ENCODE results near the gene ATP6AP1. TPM values are rescaled to one million over a fixed set of nuclear protein-coding genes. Genes with fewer than 3 reads are reported as not detected.
A peak's percentile ranks its signal among the peaks of the same experiment; 100 is the strongest.
"Not testable (repeated sequence)": the region's sequence is repeated elsewhere in the genome, so short reads cannot be mapped to it uniquely, and the experiment has no call there.

Gene ATP6AP1
- polyA plus RNA-seq (ENCODE audit: insufficient read length): 140 TPM
- long read RNA-seq, donor 1, transcript ATP6AP1-201 (10 exons, 2,099 nt): major isoform, 75 of 183 reads
- long read RNA-seq, donor 1, partial matches to known transcripts: 107 of 183 reads
- long read RNA-seq, donor 1, other reads (novel, unspliced or antisense): 0 of 183 reads
- long read RNA-seq, donor 2, transcript ATP6AP1-201 (10 exons, 2,099 nt): major isoform, 50 of 64 reads
- long read RNA-seq, donor 2, partial matches to known transcripts: 13 of 64 reads
- long read RNA-seq, donor 2, other reads (novel, unspliced or antisense): 0 of 64 reads
- long read RNA-seq, donor 3, transcript ATP6AP1-201 (10 exons, 2,099 nt): major isoform, 46 of 91 reads
- long read RNA-seq, donor 3, partial matches to known transcripts: 45 of 91 reads
- long read RNA-seq, donor 3, other reads (novel, unspliced or antisense): 0 of 91 reads
- long read RNA-seq, donor 4, partial matches to known transcripts: 13 of 13 reads
- long read RNA-seq, donor 4, other reads (novel, unspliced or antisense): 0 of 13 reads
- long read RNA-seq, donor 5, full-length matches to known transcripts: 81 of 86 reads
- long read RNA-seq, donor 5, partial matches to known transcripts: 5 of 86 reads
- long read RNA-seq, donor 5, other reads (novel, unspliced or antisense): 0 of 86 reads
- long read RNA-seq, donor 6, transcript ATP6AP1-201 (10 exons, 2,099 nt): major isoform, 48 of 65 reads
- long read RNA-seq, donor 6, partial matches to known transcripts: 17 of 65 reads
- long read RNA-seq, donor 6, other reads (novel, unspliced or antisense): 0 of 65 reads
- long read RNA-seq, donor 7, full-length matches to known transcripts: 96 of 144 reads
- long read RNA-seq, donor 7, partial matches to known transcripts: 48 of 144 reads
- long read RNA-seq, donor 7, other reads (novel, unspliced or antisense): 0 of 144 reads
- long read RNA-seq, donor 8, transcript ATP6AP1-201 (10 exons, 2,099 nt): major isoform, 20 of 59 reads
- long read RNA-seq, donor 8, partial matches to known transcripts: 28 of 59 reads
- long read RNA-seq, donor 8, other reads (novel, unspliced or antisense): 8 of 59 reads

DNA sequence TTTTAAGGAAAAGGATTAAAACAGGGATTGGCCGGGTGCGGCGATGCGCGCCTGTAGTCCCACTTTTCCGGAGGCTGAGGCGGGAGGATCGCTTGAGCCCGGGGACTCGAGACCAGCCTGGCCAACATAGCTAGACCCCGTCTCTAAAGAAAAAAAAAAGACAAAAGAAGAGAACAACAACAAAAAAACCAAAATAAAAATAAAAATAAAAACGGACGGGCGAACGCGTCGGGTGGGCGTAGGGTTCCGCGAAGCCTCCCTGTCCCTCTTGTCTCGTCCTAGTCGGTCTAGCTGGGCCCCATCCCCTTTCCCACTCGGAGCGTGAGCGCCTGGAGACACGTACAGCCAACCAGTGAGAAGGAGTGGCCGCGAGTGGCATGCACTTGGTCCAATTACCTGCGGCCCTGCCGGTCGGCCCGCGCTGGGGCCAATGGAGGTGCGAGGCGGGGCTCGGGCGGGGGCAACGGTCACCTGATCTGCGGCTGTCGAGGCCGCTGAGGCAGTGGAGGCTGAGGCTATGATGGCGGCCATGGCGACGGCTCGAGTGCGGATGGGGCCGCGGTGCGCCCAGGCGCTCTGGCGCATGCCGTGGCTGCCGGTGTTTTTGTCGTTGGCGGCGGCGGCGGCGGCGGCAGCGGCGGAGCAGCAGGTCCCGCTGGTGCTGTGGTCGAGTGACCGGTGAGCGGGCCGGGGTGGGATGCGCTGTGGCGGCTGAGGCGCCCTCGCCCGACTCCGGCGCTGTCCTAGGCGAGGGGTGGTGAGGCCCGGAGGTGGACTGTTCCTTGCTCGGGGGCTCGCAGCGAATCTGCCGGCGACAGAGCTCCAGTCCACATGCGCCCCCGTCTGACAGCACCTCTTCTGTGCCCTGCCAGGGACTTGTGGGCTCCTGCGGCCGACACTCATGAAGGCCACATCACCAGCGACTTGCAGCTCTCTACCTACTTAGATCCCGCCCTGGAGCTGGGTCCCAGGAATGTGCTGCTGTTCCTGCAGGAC, at the start of gene ATP6AP1:
Gene ATP6AP1, plus strand, starts transcription at position 502 of the 996 bp plus-strand sequence. Its CDS starts 16 bp downstream, at position 518.
- DNase-seq: peak; percentile 88

DNA sequence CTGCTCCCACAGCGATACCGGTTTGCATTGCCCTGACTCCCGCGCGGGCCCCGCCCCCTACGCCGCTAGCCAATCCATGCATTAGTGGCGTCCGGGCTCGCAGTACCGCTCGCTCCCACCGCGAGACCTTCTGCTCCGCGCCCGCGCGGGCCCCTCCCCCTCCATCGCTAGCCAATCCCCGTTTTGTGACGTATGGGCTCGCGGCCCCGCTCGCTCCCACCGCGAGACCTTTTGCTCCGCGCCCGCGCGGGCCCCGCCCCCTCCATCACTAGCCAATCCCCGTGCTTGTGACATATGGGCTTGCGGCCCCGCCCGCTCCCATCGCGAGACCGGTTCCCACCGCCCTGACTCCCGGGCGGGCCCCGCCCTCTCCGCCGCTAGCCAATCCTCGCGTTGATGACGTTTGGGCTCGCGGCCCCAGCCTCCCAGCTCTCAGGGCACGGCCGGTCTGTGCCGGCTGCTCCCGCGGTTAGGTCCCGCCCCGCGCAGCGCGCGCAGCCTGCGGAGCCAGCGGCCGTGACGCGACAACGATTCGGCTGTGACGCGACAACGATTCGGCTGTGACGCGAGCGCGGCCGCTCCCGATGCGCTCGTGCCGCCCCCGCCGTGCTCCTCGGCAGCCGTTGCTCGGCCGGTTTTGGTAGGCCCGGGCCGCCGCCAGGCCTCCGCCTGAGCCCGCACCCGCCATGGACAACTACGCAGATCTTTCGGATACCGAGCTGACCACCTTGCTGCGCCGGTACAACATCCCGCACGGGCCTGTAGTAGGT, 49.5 kb upstream of the ATP6AP1 start, which contains the start of gene EMD:
Gene EMD, plus strand, starts transcription at position 497 of the 770 bp plus-strand sequence. Its CDS starts 190 bp downstream, at position 687.
- DNase-seq: peak; percentile 93

GRCh38 chrX:154379569-154379951, 48.9 kb upstream of the ATP6AP1 start:
- DNase-seq: no peak

DNA sequence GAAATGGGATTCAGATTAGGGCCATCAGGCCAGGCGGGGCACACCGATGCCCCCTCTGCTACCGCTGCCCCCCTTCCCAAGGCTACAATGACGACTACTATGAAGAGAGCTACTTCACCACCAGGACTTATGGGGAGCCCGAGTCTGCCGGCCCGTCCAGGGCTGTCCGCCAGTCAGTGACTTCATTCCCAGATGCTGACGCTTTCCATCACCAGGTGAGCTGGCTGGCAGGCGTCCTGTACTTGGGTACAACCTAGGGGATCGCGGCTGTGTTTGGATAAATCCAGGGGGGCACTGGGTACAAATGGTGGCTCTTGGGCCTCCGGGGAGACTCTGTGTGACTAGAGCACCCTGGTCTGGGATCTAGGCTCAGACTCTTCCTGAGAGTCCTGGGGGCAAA, 48.3 kb upstream of the ATP6AP1 start:
- DNase-seq: no peak

DNA sequence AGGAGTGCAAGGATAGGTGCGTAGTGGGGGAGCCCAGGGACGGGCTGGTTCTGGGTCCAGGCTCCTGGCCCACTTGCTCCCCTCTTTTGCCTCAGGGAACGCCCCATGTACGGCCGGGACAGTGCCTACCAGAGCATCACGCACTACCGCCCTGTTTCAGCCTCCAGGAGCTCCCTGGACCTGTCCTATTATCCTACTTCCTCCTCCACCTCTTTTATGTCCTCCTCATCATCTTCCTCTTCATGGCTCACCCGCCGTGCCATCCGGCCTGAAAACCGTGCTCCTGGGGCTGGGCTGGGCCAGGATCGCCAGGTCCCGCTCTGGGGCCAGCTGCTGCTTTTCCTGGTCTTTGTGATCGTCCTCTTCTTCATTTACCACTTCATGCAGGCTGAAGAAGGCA, 47.7 kb upstream of the ATP6AP1 start:
- DNase-seq: no peak

GRCh38 chrX:154381271-154381670, 47.2 kb upstream of the ATP6AP1 start:
- no peak for DNase-seq

DNA sequence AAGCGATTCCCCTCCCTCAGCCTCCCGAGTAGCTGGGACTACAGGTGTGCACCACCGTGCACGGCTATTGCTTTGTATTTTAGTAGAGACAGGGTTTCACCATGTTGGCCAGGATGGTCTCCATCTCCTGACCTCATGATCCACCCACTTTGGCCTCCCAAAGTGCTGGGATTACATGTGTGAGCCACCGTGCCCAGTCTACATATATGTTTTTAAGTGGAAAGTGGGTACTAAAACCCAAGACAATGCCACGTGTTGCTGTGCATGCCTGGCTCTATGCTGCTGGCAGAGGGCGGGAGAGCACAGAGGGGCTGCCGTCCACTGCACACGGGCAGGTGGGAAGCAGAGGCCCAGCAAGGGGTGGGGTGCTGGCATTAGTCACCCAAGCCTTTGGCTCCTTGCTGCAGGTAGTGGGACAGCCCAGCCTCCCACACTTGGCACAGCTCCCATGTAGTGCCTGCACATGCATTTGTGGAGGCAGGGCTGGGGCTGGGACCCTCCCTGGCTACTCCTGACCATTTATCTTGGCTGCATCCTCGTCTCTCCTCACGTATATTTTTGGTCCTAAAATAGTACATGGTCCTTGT, 45.9 kb upstream of the ATP6AP1 start:
- no peak for DNase-seq

DNA sequence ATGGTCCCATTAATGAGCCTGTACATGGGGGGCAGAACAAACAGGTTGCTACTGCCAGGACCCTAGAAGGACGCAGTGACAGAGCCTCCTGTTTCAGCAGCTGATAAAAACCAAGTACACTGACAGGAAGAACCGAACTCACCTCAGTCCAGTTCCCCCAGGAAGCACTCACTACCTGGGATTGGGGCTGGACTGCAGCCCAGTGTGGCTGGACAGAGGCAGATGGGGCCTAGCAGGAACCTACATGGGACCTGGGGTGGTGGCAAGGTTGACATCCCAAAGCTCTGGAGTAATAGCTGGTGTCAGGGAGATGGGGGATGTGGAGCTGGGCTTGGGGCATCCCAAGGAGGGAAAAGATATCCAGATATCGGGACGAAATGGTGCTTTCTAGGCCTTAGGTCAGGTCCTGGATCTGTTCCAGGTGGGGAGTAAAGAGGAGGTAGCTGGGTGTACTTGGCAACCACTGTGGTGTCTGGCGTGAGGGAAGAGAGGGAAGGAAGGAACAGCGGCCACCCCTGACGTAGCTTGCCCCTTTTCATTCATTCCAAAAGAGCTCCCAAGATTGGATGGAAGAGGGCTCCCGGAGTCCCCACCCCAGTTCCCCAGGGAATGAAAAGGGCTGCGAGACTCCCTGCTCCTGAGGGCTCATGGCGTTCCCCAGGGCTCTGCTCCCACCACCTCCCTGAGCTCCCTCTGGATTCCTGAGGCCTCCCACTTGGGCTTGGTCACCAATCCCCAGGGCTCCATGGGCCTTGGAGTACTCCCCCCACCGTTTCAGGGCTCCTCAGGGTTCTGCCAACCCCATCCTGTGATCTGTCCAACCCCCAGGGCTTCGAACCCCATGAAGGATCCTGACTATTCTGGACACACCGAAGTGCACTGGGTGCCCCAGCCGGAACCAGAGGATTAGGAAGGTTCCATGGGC, 44.9 kb upstream of the ATP6AP1 start:
- no peak for DNase-seq

GRCh38 chrX:154384284-154384892, 44.1 kb upstream of the ATP6AP1 start:
- DNase-seq: no peak

DNA sequence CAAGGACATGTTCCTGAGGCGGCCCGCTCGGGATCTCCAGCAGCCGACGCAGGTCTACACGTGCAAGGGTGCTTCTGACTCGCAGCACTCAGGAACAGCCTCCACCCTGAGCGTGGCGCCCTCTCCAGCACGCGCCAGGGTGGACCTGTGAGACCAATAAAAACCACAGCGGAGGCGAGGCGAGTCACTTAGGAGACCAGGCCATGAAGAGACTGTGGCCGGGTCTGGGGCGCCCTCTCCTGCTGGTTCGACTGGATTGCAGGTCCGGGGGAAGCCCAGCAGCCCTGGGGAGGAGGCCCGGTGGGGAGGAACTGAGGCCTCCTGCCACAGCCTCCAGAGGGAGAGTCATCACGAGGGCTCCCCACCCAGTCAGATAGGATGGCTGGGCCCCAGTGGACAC, 40.4 kb upstream of the ATP6AP1 start:
- not testable (repeated sequence) for DNase-seq

- DNase-seq: not testable (repeated sequence)
Measured at GRCh38 chrX:154388649-154389048, 39.8 kb upstream of the ATP6AP1 start.

- not testable (repeated sequence) for DNase-seq
Measured at GRCh38 chrX:154389812-154390747, 38.4 kb upstream of the ATP6AP1 start.

DNA sequence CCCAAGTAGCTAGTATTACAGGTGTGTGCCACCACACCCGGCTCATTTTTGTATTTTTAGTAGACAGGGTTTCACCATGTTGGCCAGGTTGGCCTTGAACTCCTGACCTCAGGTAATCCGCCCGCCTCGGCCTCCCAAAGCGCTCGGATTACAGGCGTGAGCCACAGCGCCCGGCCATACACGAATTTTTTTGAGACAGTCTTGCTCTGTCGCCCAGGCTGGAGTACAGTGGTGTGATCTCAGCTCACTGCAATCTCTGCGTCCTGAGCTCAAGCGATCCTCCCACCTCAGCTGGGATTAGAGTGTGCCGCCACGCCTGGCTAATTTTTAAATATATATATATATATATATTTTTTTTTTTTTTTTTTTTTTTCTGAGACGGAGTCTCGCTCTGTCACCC, 32.1 kb upstream of the ATP6AP1 start:
- not testable (repeated sequence) for DNase-seq

GRCh38 chrX:154396973-154397887, 31.2 kb upstream of the ATP6AP1 start:
- no peak for DNase-seq

GRCh38 chrX:154397888-154398667, 30.4 kb upstream of the ATP6AP1 start, which contains the start of gene RPL10:
Gene RPL10 (plus strand): TSS chrX:154398377. CDS start chrX:154398520, 143 bp downstream.
- peak; percentile 88 for DNase-seq

All from left kidney (tissue), 8 donors.